HG03457 (cell line): ENCODE results near the gene OR2T5.
"Not testable (repeated sequence)": the region's sequence is repeated elsewhere in the genome, so short reads cannot be mapped to it uniquely, and the experiment has no call there.

Experiments used
- ATAC-seq: cut with Tn5 transposase; IDR thresholded peaks from one replicate; pipeline ENCODE4 v1.9.1; 2021; ENCODE audit warnings: moderate number of reproducible peaks; ENCODE audit not compliant: unreplicated experiment

Gene OR2T5, protein sequence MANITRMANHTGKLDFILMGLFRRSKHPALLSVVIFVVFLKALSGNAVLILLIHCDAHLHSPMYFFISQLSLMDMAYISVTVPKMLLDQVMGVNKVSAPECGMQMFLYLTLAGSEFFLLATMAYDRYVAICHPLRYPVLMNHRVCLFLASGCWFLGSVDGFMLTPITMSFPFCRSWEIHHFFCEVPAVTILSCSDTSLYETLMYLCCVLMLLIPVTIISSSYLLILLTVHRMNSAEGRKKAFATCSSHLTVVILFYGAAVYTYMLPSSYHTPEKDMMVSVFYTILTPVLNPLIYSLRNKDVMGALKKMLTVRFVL

DNA sequence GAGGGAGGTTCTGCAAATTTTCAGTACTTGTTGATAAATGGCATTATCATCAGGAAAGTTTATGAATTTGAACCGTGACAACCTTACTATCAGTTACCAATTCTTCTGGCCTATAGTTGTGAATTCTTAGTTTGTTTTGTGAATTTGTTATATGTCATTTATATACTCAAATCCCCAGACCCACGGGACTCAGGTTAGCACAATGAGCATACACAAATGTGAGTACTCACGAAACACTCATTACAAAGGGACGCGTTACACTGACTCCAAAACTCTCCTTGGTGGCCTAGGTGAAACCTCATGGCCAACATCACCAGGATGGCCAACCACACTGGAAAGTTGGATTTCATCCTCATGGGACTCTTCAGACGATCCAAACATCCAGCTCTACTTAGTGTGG, at the start of gene OR2T5:
OR2T5 (plus strand) TSS at position 301 of the 400 bp plus-strand sequence; CDS start at position 301, 0 bp downstream.
- not testable (repeated sequence) for ATAC-seq

DNA sequence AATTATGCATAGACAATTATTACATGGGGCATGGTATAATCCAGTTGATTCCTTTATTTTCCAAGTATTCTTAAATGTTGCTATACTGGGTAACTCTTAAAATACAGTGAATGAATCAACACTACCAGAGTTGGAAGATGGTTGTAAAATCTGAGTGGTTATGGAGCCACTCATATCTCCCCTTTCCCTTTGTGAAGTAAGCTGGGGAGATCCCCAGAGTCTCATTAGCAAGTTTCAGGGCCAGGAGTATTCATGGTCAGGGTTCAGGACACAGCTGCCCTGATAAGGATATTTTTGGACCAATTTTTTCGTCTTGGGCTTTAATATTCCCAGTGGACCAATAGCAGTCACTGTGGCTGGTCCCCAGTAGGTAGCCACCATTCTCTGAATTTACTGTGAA, 49.7 kb upstream of the OR2T5 start:
- ATAC-seq: not testable (repeated sequence)

GRCh38 chr1:248439283-248439682, 49.1 kb upstream of the OR2T5 start:
- not testable (repeated sequence) for ATAC-seq

DNA sequence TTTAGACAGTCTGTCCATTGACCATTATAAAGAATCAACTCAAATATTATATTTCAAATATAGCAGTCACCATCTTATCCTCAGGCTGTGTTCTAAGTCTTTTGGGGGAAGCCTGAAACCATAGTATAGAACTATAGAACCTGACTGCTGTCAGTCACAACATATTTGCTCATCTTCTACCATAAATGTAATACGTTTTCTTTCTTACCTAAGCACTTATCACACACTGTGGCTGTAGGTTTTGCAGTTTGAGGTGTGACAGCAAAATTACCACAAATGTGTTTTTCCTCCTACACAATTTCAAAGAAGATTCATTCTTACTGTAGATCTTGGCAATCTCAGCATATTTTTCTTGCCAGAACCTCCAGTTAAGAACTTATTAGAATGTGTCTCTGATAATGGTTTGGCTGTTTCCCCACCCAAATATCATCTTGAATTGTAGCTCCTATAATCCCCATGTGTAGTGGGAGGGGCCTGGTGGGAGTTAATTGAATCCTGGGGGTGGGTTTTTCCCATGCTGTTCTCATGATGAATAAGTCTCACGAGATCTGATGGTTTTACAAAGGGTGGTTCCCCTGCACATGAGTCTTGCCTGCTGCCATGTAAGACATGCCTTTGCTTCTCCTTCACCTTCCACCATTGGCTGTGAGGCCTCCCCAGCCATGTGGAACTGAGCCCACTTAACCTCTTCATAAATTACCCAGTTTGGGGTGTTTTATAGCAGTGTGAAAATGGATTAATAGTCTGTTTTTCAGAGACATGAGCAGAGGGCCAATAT, 45.7 kb upstream of the OR2T5 start:
- ATAC-seq: not testable (repeated sequence)

DNA sequence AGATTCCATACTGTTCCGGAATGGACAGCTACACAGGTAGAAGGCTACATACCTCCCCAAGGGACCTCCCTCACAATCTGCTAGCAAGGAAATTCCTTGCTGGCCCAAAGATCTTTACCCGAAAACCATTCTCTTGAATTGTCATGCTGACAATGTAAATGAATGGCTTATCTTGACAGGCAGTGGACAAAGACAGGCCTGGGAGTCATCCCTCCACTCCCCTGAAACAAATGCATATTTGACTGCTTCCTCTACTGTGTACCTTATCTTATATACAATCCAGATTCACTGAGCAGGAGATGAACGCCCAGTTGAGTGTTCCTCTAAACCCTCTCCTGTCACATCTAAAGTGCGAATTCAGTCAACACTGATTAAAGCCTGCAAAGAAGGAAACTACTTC, 43.8 kb upstream of the OR2T5 start:
- ATAC-seq: not testable (repeated sequence)

DNA sequence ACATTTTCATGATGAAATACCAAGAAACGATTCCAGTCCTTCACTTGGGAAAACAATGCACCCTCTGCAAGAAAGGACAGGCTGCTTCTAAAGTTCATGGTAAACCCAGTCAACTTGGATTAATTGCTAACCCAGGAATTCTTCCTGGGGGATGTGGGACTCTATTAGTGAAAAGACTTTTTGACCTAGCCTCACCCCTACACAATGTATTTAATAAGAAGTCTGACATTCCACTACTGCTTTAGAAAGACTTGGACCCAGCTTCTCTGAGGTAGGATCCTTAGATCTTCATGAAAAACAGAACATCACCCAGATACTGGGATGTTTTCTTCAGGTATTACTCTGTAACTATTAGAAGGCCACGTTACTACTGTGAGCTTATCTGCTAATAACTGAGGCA, 43.0 kb upstream of the OR2T5 start, which contains the start of gene OR2T2:
OR2T2 (plus strand) TSS at position 239 of the 400 bp plus-strand sequence. CDS start 7,161 bp downstream, outside the sequence.
- ATAC-seq: not testable (repeated sequence)

DNA sequence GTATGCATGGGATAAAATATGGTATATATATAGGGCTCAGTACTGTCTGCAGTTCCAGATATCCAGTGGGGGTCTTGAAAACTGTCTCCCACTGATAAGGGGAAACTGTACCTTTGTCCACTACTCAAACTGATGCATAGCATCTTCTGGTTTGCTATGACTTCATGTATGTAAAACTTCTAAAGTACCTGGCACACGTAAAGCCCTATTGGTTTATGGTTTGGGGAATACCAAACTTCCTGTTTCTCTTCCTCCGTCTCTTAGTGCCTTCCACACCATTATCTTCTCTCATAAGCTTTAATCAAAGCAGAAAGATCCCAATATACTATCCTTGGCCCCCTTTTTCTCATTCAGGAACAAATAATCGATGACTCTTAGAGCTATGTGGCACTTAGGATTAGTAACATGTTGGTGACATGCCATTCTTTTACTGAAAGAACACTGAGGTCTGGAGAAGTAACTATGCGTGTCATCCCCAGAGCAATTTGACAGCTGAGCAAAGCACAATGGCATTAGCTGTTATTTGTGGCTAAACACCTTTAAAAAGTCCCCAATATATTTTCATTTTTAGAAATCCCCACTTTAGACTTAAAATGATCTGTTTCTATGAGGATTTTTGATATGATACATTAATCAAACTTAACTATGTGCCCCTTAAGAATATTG, 39.8 kb upstream of the OR2T5 start:
- peak; percentile 68 for ATAC-seq

- not testable (repeated sequence) for ATAC-seq
Observed at GRCh38 chr1:248449821-248450465, 38.4 kb upstream of the OR2T5 start.

- peak; percentile 33 for ATAC-seq
Observed at GRCh38 chr1:248450466-248451145, 37.8 kb upstream of the OR2T5 start.

- not testable (repeated sequence) for ATAC-seq
Observed at GRCh38 chr1:248453619-248454018, 34.8 kb upstream of the OR2T5 start.

DNA sequence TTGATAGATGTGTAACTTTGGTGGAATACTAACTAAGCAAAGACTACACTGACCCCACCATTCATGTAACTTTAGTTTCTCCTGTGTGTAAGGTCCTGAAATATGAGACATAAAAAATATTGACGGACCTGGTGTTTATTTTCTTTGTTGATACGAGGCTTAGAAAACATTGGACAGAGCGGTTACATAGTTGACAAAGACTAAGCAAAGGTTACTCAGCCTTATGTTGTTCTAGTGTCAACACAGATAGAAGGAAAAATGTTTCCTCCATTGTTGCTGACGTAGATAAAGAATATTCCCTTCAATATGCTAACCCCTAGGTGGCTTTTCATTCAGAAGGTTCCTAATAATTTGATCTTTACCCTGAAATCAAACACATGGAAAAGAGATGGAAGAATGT, 33.3 kb upstream of the OR2T5 start:
- ATAC-seq: not testable (repeated sequence)

GRCh38 chr1:248456635-248457034, 31.8 kb upstream of the OR2T5 start:
- ATAC-seq: not testable (repeated sequence)

GRCh38 chr1:248459117-248459516, 29.3 kb upstream of the OR2T5 start:
- not testable (repeated sequence) for ATAC-seq

DNA sequence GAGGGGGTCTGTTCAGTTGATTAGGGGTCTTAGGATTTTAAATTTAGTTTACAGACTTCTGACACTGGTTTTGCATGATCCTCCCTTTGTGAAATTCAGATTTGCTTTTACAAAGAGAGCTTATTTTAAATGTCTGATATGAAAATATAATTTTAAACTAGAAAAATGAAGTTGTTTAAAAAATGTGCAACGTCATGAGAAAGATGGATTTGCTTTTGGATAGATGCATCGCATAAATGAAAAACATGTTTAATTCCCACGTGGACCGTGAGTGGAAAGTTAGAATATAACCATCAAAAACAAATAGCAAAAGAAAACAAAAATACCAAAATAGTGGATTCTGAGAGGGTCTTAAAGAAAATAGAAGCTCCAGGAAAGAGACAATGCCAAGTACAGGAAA, 17.2 kb upstream of the OR2T5 start:
- ATAC-seq: no peak

DNA sequence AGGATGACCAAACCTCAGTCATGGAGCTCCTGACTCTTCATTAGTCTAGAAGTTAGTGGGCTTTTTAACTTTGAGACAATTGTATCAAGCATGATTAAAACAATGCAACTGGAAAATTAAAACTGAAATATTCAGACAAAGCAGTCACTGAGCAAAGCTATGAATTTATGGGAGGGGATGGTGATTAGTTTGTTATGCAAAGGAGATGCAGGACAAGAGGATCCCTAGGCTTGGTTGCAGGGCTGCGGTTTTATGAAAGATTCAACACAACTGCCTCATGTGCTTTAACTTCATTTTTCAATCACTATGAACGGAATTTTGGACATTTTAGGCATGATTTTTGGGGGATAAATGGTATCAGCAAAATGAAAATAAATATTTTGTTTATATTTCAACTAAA, 16.3 kb upstream of the OR2T5 start:
- ATAC-seq: not testable (repeated sequence)

DNA sequence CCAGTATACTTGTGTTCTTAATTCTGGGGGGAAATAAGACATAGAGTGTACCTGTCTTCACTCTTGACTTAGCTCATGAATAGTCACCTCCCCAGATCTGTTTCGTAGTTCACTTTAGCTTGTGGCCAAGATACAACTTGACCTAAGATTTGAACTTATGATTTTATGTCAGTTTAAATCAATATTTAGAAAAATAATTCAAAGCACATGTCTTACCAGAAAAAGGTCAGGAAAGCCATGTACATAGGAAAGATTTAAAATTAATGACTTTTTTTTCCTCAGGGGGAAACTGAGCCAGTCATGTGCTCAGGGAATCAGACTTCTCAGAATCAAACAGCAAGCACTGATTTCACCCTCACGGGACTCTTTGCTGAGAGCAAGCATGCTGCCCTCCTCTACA, 15.3 kb upstream of the OR2T5 start, which contains the start of gene OR2T3:
OR2T3 (plus strand) TSS at position 301 of the 400 bp plus-strand sequence; CDS start at position 301, 0 bp downstream.
- ATAC-seq: not testable (repeated sequence)

- peak; percentile 85 for ATAC-seq
Observed at GRCh38 chr1:248475660-248476059, 12.7 kb upstream of the OR2T5 start.

GRCh38 chr1:248481686-248482579, 6.5 kb upstream of the OR2T5 start:
- peak; percentile 85 for ATAC-seq

- not testable (repeated sequence) for ATAC-seq
Observed at GRCh38 chr1:248496661-248497060, 8.3 kb downstream of the OR2T5 start.
